NAMALWA (cell line): ENCODE measurements around the gene CLNK.
"Not testable (repeated sequence)": the region's sequence is repeated elsewhere in the genome, so short reads cannot be mapped to it uniquely, and the experiment has no call there.

ENCODE experiments used
- DNase-seq: peaks from one replicate; pipeline ENCODE4 v3.0.0-alpha.2; 2015; ENCODE audit warnings: low spot score

CLNK gene

GRCh38 chr4:10577018-10577417, 107.5 kb downstream of the CLNK start:
- no peak for DNase-seq

GRCh38 chr4:10576236-10576635, 108.3 kb downstream of the CLNK start:
- DNase-seq, result no peak

- DNase-seq, result no peak
These were observed 109.2 kb downstream of the CLNK start for GRCh38 chr4:10575414-10575813.

GRCh38 chr4:10574553-10574952, 110.0 kb downstream of the CLNK start:
- not testable (repeated sequence) for DNase-seq

GRCh38 chr4:10571909-10572308, 112.7 kb downstream of the CLNK start:
- DNase-seq, result no peak

- DNase-seq, result no peak
These were observed 115.1 kb downstream of the CLNK start for GRCh38 chr4:10569491-10569890.

GRCh38 chr4:10567766-10568165, 116.8 kb downstream of the CLNK start:
- no peak for DNase-seq

- DNase-seq, result no peak
These were observed 119.3 kb downstream of the CLNK start for GRCh38 chr4:10565166-10565780.

GRCh38 chr4:10554694-10555093, 129.9 kb downstream of the CLNK start:
- DNase-seq, result peak; percentile 75

- DNase-seq, result no peak
These were observed 130.4 kb downstream of the CLNK start for GRCh38 chr4:10554121-10554520.

- DNase-seq, result no peak
These were observed 131.8 kb downstream of the CLNK start for GRCh38 chr4:10552591-10553280.

- DNase-seq, result no peak
These were observed 148.7 kb downstream of the CLNK start for GRCh38 chr4:10535912-10536311.

GRCh38 chr4:10534820-10535219, 149.7 kb downstream of the CLNK start:
- no peak for DNase-seq

- no peak for DNase-seq
These were observed 152.4 kb downstream of the CLNK start for GRCh38 chr4:10532155-10532554.

GRCh38 chr4:10530137-10530786, 154.3 kb downstream of the CLNK start:
- no peak for DNase-seq

- no peak for DNase-seq
These were observed 155.1 kb downstream of the CLNK start for GRCh38 chr4:10529291-10530136.

- no peak for DNase-seq
These were observed 157.1 kb downstream of the CLNK start for GRCh38 chr4:10527438-10527837.

- no peak for DNase-seq
These were observed 157.9 kb downstream of the CLNK start for GRCh38 chr4:10526429-10527222.

GRCh38 chr4:10524196-10524833, 160.3 kb downstream of the CLNK start:
- DNase-seq, result no peak

GRCh38 chr4:10521424-10521823, 163.1 kb downstream of the CLNK start:
- no peak for DNase-seq

- DNase-seq, result no peak
These were observed 174.8 kb downstream of the CLNK start for GRCh38 chr4:10509733-10510132.
